OCI-LY7 (cell line): ENCODE data around the gene GOLM1. TPM values are rescaled to one million over a fixed set of nuclear protein-coding genes. Genes with fewer than 3 reads are reported as not detected.

ENCODE experiments used
- BruUV-seq: library from RNA; stranded (reverse); fragments of 400-500 nt; replicated peaks from 2 replicates; lab custom pipeline; 2021; lab: Mats Ljungman, UMichigan
- CTCF ChIA-PET: fragments of 300-600 bp; sonication (Branson Sonifier 250); formaldehyde crosslinking; loops from one replicate; lab custom pipeline; 2022; ENCODE audit warnings: antibody characterized with exemption; ENCODE audit not compliant: unreplicated experiment; lab: Charles Lee
- POLR2A ChIA-PET: fragments of 300-600 bp; sonication (Branson Sonifier 250); formaldehyde crosslinking; loops from one replicate; lab custom pipeline; 2022; ENCODE audit warnings: antibody characterized with exemption; lab: Charles Lee
- DNase-seq: peaks from one replicate; pipeline ENCODE4 v3.0.0-alpha.2; 2015; ENCODE audit warnings: low spot score
- H2AFZ ChIP-seq: fragments of 200-600 bp; sonication (generic), shearing (Covaris generic); 2 replicates; pipeline ENCODE4 v1.6.1; 2014; ENCODE audit warnings: mild to moderate bottlenecking, antibody characterized with exemption, low read length, moderate library complexity
- H3K27ac ChIP-seq: fragments of 200-600 bp; sonication (generic); 2 replicates; pipeline ENCODE4 v1.5.1; 2014; ENCODE audit warnings: mixed run types, low read depth, mild to moderate bottlenecking, moderate library complexity, low read length, inconsistent platforms; ENCODE audit not compliant: poor library complexity, severe bottlenecking
- H3K36me3 ChIP-seq: fragments of 200-600 bp; sonication (generic); 2 replicates; pipeline ENCODE4 v1.6.1; 2014; ENCODE audit warnings: mild to moderate bottlenecking, antibody characterized with exemption, low read length, moderate library complexity, mixed read lengths; ENCODE audit not compliant: insufficient read depth
- H3K4me1 ChIP-seq: fragments of 200-600 bp; sonication (generic); 2 replicates; pipeline ENCODE4 v1.5.1; 2014; ENCODE audit warnings: mild to moderate bottlenecking, low read length; ENCODE audit not compliant: insufficient read depth, poor library complexity, severe bottlenecking
- H3K4me2 ChIP-seq: fragments of 200-600 bp; sonication (generic); 2 replicates; pipeline ENCODE4 v1.6.1; 2014; ENCODE audit warnings: mild to moderate bottlenecking, low read length
- H3K4me3 ChIP-seq: fragments of 200-600 bp; sonication (generic); 2 replicates; pipeline ENCODE4 v1.5.1; 2014; ENCODE audit warnings: mild to moderate bottlenecking, low read depth, low read length; ENCODE audit not compliant: poor library complexity, severe bottlenecking
- H3K79me2 ChIP-seq: fragments of 200-600 bp; sonication (generic); 2 replicates; pipeline ENCODE4 v1.6.1; 2016; ENCODE audit warnings: low read depth, mild to moderate bottlenecking, low read length, moderate library complexity, mixed read lengths; ENCODE audit not compliant: insufficient read depth
- H3K9me2 ChIP-seq: fragments of 200-600 bp; sonication (generic); 2 replicates; pipeline ENCODE4 v1.6.1; 2016; ENCODE audit warnings: mild to moderate bottlenecking, low read length, mixed read lengths; ENCODE audit not compliant: insufficient read depth
- H3K9me3 ChIP-seq: fragments of 200-600 bp; sonication (generic); 2 replicates; pipeline ENCODE4 v1.6.1; 2014; ENCODE audit warnings: mild to moderate bottlenecking, mixed run types, low read length, mixed read lengths
- H4K20me1 ChIP-seq: fragments of 200-600 bp; sonication (generic); 2 replicates; pipeline ENCODE4 v1.6.1; 2014; ENCODE audit warnings: mild to moderate bottlenecking, antibody characterized with exemption, low read length, moderate library complexity, mixed read lengths; ENCODE audit not compliant: insufficient read depth
- EZH2phosphoT487 ChIP-seq: fragments of 200-600 bp; sonication (generic); IDR thresholded peaks from 2 replicates; pipeline ENCODE4 v1.6.1; 2018; ENCODE audit warnings: low read depth, borderline replicate concordance, mild to moderate bottlenecking, mixed run types, antibody characterized with exemption, low read length, moderate library complexity, mixed read lengths
- intact Hi-C: fragments of 100-400 bp; cut with micrococcal nuclease; formaldehyde crosslinking; loops from one replicate; pipeline ENCODE4 v1.10.0; 2022; ENCODE audit not compliant: unreplicated experiment
- total RNA-seq, 2 experiments: library from RNA; depleted of rRNA in 1 of 2; stranded (reverse); fragments of >200 nt in 1 of 2; shearing (Covaris generic) in 1 of 2; gene quantifications; 2 replicates each; pipeline ENCODE4 v1.2.3, GENCODE V29; 2014 to 2022
- TF ChIP-seq, protein P1 (sequence below): fragments of 200-600 bp; sonication (generic); conservative IDR thresholded peaks from 2 replicates; pipeline ENCODE4 v1.5.1; 2014; ENCODE audit warnings: mild to moderate bottlenecking, antibody characterized with exemption, low read length, moderate library complexity, mixed read lengths

The GOLM1 gene
- total RNA-seq, 2 experiments from 2014 or later, result 0.16 TPM; not detected in 1

DNA sequence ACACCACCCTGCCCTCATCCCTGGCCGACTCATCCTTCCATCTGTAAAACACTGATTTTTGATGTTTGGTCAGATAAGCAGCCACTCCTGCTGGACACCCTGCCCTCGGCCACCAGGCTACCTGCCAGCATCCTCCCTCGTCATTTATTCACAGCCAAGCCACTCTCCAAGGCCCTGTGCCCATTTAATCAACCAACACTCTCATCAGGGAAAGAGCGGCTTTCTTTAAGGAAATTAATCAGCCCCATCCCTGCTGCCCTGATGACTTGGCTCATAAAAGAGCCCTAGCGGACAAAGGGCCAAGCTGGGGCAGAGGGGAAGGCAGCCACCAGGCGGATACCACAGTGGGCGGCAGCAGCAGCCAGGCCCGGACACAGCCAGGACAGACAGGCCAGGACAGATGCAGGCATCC, 52.4 kb downstream of the GOLM1 start:
- DNase-seq, result no peak
- H3K36me3 ChIP-seq, result no peaks in the 10 kb centered on the region
- ChIA-PET CTCF (no interaction called here), POLR2A (interaction anchor here (0.6 kb wide), 1 partner anchor 10 kb away, joined by 3 read pairs; no protein-coding TSS in a partner anchor)
- no peak for TF ChIP-seq EZH2phosphoT487
- TF ChIP-seq, protein P1, sequence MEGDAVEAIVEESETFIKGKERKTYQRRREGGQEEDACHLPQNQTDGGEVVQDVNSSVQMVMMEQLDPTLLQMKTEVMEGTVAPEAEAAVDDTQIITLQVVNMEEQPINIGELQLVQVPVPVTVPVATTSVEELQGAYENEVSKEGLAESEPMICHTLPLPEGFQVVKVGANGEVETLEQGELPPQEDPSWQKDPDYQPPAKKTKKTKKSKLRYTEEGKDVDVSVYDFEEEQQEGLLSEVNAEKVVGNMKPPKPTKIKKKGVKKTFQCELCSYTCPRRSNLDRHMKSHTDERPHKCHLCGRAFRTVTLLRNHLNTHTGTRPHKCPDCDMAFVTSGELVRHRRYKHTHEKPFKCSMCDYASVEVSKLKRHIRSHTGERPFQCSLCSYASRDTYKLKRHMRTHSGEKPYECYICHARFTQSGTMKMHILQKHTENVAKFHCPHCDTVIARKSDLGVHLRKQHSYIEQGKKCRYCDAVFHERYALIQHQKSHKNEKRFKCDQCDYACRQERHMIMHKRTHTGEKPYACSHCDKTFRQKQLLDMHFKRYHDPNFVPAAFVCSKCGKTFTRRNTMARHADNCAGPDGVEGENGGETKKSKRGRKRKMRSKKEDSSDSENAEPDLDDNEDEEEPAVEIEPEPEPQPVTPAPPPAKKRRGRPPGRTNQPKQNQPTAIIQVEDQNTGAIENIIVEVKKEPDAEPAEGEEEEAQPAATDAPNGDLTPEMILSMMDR, result no peak
- H3K27ac ChIP-seq, result no peak overlapping the region
- no peak overlapping the region for H2AFZ ChIP-seq
- intact Hi-C loops, result no loop called here
- H3K4me2 ChIP-seq, result no peak overlapping the region
- BruUV-seq, result no TSS peak
- H3K4me3 ChIP-seq, result no peak overlapping the region
- H3K9me3 ChIP-seq, result no peaks in the 10 kb centered on the region
- H3K4me1 ChIP-seq, result no peaks in the 10 kb centered on the region
- H3K79me2 ChIP-seq, result no peaks in the 10 kb centered on the region
- no peaks in the 10 kb centered on the region for H4K20me1 ChIP-seq
- no peaks in the 10 kb centered on the region for H3K9me2 ChIP-seq

DNA sequence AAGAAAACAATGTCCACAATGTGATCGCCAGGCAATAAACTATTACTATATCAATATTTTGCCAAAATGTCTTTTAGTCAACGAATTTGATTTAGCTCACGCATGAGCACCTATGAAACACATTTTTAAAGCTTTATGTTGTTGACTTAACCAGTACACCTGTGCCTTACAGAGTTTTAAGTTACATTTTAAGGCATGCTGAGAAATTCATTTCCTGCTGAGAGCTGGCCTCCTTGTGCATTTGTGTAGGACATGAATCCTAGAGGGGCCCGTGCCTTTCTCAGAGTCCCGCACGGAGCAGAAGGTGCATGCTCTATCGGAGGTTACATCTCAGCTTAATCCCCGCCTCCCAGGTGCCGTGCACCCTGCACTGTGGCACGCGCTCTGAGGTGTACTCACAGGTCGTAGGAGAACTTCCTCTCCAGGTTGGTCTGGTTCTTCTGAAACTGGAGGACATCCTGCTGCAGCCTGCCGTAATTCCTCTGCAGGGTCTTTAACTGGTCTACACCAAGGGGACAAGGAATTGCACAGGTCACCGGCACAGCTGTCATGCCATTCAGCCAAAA, 53.2 kb downstream of the GOLM1 start:
- Histone ChIP-seq H3K9me3 (no peaks in the 10 kb centered on the region), H3K4me3 (no peak overlapping the region), H3K79me2 (no peaks in the 10 kb centered on the region), H3K4me2 (no peak overlapping the region), H3K4me1 (no peaks in the 10 kb centered on the region), H4K20me1 (no peaks in the 10 kb centered on the region), H3K27ac (no peak overlapping the region), H2AFZ (no peak overlapping the region), H3K9me2 (no peaks in the 10 kb centered on the region), H3K36me3 (no peaks in the 10 kb centered on the region)
- BruUV-seq, result no TSS peak
- intact Hi-C loops, result no loop called here
- ChIA-PET CTCF (no interaction called here), POLR2A (interaction anchor here (0.6 kb wide), 2 partner anchors 11 to 414 kb away, joined by 3 read pairs; no protein-coding TSS in a partner anchor)
- DNase-seq, result no peak
- no peak for TF ChIP-seq EZH2phosphoT487
- TF ChIP-seq, protein P1, result no peak

DNA sequence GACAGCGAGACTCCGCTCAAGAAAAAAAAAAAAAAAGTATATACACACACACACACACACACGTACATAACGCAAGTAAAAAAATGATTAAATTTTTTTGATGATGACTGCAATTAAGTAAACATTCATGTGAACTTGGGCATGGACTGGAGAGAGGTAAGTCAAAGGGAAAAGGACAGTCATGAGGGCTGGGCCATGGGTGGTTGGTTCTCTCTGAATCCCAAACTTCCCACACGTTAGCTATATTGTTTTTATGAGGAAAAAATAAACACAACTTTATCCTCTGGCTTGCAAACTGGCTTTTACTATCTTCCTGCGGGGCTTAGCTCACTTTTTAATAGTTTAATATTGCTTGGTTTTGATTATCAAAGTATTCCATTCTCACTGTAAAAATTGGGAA, 53.7 kb downstream of the GOLM1 start:
- no peaks in the 10 kb centered on the region for H3K79me2 ChIP-seq
- BruUV-seq, result no TSS peak
- no peak overlapping the region for H3K4me2 ChIP-seq
- H3K36me3 ChIP-seq, result no peaks in the 10 kb centered on the region
- no peak overlapping the region for H2AFZ ChIP-seq
- H3K4me1 ChIP-seq, result no peaks in the 10 kb centered on the region
- H3K4me3 ChIP-seq, result no peak overlapping the region
- intact Hi-C loops, result no loop called here
- ChIA-PET CTCF (no interaction called here), POLR2A (interaction anchor here (0.6 kb wide), 1 partner anchor 415 kb away, joined by 3 read pairs; no protein-coding TSS in a partner anchor)
- no peak overlapping the region for H3K27ac ChIP-seq
- DNase-seq, result no peak
- TF ChIP-seq EZH2phosphoT487, result no peak
- TF ChIP-seq, protein P1, result no peak
- H4K20me1 ChIP-seq, result no peaks in the 10 kb centered on the region
- no peaks in the 10 kb centered on the region for H3K9me3 ChIP-seq
- no peaks in the 10 kb centered on the region for H3K9me2 ChIP-seq
